Measurements from ENCODE around the gene PISD.
"Not testable (repeated sequence)": the region's sequence is repeated elsewhere in the genome, so short reads cannot be mapped to it uniquely, and the experiment has no call there.

Gene PISD

GRCh38 chr22:31603081-31603525 is 58.9 kb downstream of the PISD start:
- H3K4me3 ChIP-seq (replicated peaks; ENCODE audit: low read depth, low read length), result no peak overlapping the region
- H3K36me3 ChIP-seq (ENCODE audit: control insufficient read depth, insufficient read depth, low read length), result peaks cover 17% of the 10 kb centered on the region
- no peak for TF ChIP-seq CTCF (IDR thresholded peaks at IDR 0.05; ENCODE audit: insufficient read depth, low read length, poor library complexity, severe bottlenecking)
- no peak for DNase-seq (ENCODE audit: extremely low read depth, insufficient read length)
- H3K27me3 ChIP-seq (replicated peaks; ENCODE audit: control insufficient read depth, insufficient read depth, low read length), result no peaks in the 10 kb centered on the region

GRCh38 chr22:31602259-31602952 is 59.6 kb downstream of the PISD start:
- no peak for TF ChIP-seq CTCF (IDR thresholded peaks at IDR 0.05; ENCODE audit: insufficient read depth, low read length, poor library complexity, severe bottlenecking)
- H3K36me3 ChIP-seq (ENCODE audit: control insufficient read depth, insufficient read depth, low read length), result peaks cover 13% of the 10 kb centered on the region
- DNase-seq (ENCODE audit: extremely low read depth, insufficient read length), result no peak
- no peaks in the 10 kb centered on the region for H3K27me3 ChIP-seq (replicated peaks; ENCODE audit: control insufficient read depth, insufficient read depth, low read length)
- H3K4me3 ChIP-seq (replicated peaks; ENCODE audit: low read depth, low read length), result no peak overlapping the region

DNA sequence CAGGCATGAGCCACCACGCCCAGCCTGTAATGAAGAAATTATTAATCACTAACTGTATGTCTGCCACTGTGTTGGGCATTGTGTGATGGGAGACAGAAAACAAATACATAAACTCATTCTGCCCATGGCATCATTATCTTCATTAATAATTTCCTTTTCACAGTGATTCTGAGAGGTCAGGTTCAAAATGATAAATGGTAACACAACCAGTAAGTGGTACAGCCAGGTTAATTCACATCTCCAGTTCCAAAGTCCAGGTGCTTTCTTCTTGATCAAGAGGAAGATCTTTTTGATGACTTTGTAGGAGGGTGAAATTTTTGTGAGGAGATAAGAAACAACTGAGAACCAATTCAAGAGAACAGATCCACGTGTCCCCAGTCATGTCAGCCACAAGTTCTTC is 66.7 kb downstream of the PISD start:
- H3K4me3 ChIP-seq (replicated peaks; ENCODE audit: low read depth, low read length), result no peak overlapping the region
- H3K36me3 ChIP-seq (ENCODE audit: control insufficient read depth, insufficient read depth, low read length), result no peaks in the 10 kb centered on the region
- DNase-seq (ENCODE audit: extremely low read depth, insufficient read length), result no peak
- TF ChIP-seq CTCF (IDR thresholded peaks at IDR 0.05; ENCODE audit: insufficient read depth, low read length, poor library complexity, severe bottlenecking), result no peak
- H3K27me3 ChIP-seq (replicated peaks; ENCODE audit: control insufficient read depth, insufficient read depth, low read length), result no peaks in the 10 kb centered on the region

DNA sequence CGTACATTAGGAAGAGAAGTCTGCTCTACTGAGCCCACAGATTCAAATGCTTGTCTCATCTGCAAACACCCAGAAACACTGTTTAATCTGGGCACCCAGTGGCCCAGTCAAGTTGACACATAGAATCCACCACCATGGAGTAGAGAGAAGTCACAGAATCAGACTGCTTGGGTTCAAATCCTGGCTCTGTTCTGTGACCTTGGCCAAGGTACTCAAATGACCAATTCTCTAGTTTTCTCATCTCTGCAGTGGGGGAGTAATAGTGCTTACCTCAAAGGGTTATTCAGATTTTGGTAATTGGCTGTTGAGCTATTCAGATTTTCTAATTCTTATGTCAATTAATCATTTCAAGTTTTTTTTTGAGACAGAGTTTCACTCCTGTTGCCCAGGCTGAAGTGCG is 71.9 kb downstream of the PISD start:
- not testable (repeated sequence) for H3K4me3 ChIP-seq (replicated peaks; ENCODE audit: low read depth, low read length); DNase-seq (ENCODE audit: extremely low read depth, insufficient read length); H3K36me3 ChIP-seq (ENCODE audit: control insufficient read depth, insufficient read depth, low read length); H3K27me3 ChIP-seq (replicated peaks; ENCODE audit: control insufficient read depth, insufficient read depth, low read length)

DNA sequence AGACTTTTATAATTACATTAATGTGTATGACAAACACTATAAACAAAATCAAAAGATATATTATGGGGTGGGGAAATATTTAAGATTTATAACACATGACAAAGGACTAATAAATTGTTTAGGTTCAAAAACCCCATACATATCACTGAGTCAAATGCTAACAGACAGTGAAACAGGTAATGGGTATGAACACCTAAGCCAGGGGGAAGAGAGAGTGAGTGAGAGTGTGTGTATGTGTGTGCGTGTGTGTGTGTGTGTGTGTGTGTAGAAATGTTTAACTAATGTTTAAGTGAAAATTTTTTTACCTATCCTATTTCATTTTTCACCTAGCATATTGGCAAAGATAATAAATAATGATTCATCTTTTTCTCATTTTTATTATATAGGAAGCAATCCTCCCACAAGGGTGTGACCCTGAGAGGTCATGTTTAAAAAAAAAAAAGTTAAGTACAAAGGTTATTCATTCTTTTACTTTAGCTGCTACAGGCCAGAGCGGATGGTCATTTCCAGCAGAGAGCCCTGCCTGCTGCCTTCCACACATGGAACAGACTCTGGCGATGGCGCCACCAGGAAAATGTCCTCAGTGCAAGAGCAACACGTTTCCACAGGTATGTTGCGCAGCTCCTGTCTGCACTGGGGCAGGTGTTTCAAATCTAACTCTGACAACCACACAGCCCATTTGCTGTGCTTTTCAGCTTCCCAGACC is 72.9 kb downstream of the PISD start:
- Histone ChIP-seq H3K27me3 (replicated peaks; ENCODE audit: control insufficient read depth, insufficient read depth, low read length) (no peaks in the 10 kb centered on the region), H3K36me3 (ENCODE audit: control insufficient read depth, insufficient read depth, low read length) (peaks cover 6% of the 10 kb centered on the region), H3K4me3 (replicated peaks; ENCODE audit: low read depth, low read length) (no peak overlapping the region)
- DNase-seq (ENCODE audit: extremely low read depth, insufficient read length), result no peak
- TF ChIP-seq CTCF (IDR thresholded peaks at IDR 0.05; ENCODE audit: insufficient read depth, low read length, poor library complexity, severe bottlenecking), result no peak

DNA sequence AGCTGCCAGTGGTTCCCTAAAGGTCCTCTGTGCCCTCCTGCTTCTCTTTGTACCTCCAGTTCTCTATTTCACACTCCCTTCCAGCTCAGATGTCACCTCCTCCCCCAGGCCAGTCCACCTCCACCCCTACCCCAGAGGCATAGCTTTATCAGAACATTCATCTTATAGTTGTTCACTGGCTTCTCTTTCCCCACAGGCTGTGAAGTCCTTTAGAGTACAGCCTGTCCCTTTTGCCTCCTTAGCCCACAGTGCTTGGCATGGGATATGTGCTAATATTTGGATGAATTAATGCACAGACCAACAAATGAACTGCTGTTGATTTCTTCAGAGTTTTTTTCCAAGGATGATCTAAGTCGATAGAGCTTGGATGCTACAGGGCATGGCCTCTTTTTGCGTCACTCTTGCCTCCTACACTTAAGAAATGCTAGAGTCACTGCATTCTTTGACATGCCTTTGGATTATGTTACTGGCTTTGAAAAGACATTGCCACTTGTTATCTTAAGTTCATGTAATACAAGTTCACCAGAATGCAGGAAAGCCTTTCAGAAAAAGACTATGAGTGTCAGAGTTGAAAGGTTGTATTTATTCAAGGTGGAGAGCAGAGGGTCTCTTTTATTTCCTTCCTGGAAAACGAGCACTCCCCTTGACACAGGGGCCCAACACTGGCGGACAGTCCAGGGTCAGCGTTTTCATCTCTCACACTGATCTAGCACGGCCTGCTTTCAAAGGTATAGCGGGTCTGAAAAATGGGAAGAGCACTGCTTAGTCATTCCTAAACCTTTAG is 75.7 kb downstream of the PISD start:
- no peak for DNase-seq (ENCODE audit: extremely low read depth, insufficient read length)
- no peak for TF ChIP-seq CTCF (IDR thresholded peaks at IDR 0.05; ENCODE audit: insufficient read depth, low read length, poor library complexity, severe bottlenecking)
- H3K27me3 ChIP-seq (replicated peaks; ENCODE audit: control insufficient read depth, insufficient read depth, low read length), result no peaks in the 10 kb centered on the region
- H3K4me3 ChIP-seq (replicated peaks; ENCODE audit: low read depth, low read length), result no peak overlapping the region
- H3K36me3 ChIP-seq (ENCODE audit: control insufficient read depth, insufficient read depth, low read length), result peaks cover 6% of the 10 kb centered on the region
